PC-9 (cell line): ENCODE measurements around the gene PCNP.

Experiments used
- EZH2 ChIP-seq: fragments of 200-600 bp; sonication (generic); IDR thresholded peaks from 2 replicates; pipeline ENCODE4 v1.8.0; 2017; ENCODE audit warnings: antibody characterized with exemption, low read depth
- TF ChIP-seq, protein P1 (sequence below): fragments of 200-600 bp; sonication (generic); conservative IDR thresholded peaks from 2 replicates; pipeline ENCODE4 v1.6.1; 2017; ENCODE audit warnings: mixed run types, antibody characterized with exemption, mild to moderate bottlenecking, moderate library complexity

GRCh38 chr3:101527906-101528305, 46.1 kb upstream of the PCNP start:
- TF ChIP-seq, protein P1, sequence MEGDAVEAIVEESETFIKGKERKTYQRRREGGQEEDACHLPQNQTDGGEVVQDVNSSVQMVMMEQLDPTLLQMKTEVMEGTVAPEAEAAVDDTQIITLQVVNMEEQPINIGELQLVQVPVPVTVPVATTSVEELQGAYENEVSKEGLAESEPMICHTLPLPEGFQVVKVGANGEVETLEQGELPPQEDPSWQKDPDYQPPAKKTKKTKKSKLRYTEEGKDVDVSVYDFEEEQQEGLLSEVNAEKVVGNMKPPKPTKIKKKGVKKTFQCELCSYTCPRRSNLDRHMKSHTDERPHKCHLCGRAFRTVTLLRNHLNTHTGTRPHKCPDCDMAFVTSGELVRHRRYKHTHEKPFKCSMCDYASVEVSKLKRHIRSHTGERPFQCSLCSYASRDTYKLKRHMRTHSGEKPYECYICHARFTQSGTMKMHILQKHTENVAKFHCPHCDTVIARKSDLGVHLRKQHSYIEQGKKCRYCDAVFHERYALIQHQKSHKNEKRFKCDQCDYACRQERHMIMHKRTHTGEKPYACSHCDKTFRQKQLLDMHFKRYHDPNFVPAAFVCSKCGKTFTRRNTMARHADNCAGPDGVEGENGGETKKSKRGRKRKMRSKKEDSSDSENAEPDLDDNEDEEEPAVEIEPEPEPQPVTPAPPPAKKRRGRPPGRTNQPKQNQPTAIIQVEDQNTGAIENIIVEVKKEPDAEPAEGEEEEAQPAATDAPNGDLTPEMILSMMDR: no peak
- no peak for TF ChIP-seq EZH2
